RWPE1 (cell line): ENCODE results near the gene ANKRD33.
"Not testable (repeated sequence)": the region's sequence is repeated elsewhere in the genome, so short reads cannot be mapped to it uniquely, and the experiment has no call there.

Source experiments
- CTCF ChIA-PET: fragments of 350-600 bp; sonication (Branson Sonifier 250); formaldehyde crosslinking; extraction: SDS; loops from one replicate; lab custom pipeline; 2021; lab: Yijun Ruan, JAX
- POLR2A ChIA-PET: fragments of 400-600 bp; formaldehyde crosslinking; extraction: SDS; loops from one replicate; lab custom pipeline; 2020; ENCODE audit warnings: antibody characterized with exemption; ENCODE audit not compliant: low non-redundant PET; lab: Yijun Ruan, JAX
- DNase-seq: peaks from one replicate; pipeline ENCODE4 v3.0.0; 2012; ENCODE audit warnings: low spot score
- H3K27ac ChIP-seq: fragments of 450-650 bp; 2 replicates; pipeline ENCODE4 v1.5.1; 2017
- TF ChIP-seq, protein P1 (sequence below): fragments of 450-650 bp; conservative IDR thresholded peaks from 2 replicates; pipeline ENCODE4 v1.5.1; 2017; ENCODE audit warnings: low read depth, mild to moderate bottlenecking

Gene ANKRD33

DNA sequence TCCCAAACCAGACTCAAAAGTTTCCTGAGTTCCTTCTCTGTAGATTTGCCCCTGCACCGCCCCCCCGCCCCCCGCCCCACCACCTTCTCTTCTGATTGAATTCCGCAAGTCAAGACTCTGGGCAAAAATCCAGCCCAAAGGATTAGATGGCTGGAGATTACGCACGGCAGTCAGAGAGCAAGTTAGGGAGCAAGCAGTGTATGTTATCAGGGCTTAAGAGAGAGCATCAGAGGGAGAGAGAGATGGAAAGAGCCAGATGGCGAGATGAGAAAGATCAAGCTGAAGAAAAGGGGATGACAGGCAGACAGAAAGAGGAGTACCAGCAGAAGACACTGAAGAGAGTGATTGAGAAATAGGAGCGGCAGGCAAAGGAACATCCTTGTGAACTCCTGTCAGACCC lies 13.9 kb upstream of the ANKRD33 start:
- TF ChIP-seq, protein P1, sequence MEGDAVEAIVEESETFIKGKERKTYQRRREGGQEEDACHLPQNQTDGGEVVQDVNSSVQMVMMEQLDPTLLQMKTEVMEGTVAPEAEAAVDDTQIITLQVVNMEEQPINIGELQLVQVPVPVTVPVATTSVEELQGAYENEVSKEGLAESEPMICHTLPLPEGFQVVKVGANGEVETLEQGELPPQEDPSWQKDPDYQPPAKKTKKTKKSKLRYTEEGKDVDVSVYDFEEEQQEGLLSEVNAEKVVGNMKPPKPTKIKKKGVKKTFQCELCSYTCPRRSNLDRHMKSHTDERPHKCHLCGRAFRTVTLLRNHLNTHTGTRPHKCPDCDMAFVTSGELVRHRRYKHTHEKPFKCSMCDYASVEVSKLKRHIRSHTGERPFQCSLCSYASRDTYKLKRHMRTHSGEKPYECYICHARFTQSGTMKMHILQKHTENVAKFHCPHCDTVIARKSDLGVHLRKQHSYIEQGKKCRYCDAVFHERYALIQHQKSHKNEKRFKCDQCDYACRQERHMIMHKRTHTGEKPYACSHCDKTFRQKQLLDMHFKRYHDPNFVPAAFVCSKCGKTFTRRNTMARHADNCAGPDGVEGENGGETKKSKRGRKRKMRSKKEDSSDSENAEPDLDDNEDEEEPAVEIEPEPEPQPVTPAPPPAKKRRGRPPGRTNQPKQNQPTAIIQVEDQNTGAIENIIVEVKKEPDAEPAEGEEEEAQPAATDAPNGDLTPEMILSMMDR, result no peak
- ChIA-PET POLR2A (no interaction called here), CTCF (no interaction called here)
- no peak for DNase-seq
- H3K27ac ChIP-seq, result no peak overlapping the region

DNA sequence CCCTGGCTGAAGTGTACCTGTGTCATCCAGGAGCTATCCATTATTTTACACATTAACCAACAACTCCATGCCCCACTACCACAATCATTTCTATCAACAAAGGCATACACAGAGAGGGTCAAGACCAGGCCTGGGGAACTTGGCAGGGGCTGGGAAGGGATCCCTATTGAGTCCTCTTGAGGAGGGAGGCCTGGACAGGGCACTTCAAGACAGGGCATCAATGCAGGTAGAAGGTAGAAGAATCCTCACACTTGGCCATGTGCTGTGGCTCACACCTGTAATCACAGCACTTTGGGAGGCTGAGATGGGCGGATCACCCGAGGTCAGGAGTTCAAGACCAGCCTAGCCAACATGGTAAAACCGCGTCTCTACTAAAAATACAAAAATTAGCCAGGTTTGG lies 13.4 kb upstream of the ANKRD33 start:
- TF ChIP-seq, protein P1, result no peak
- ChIA-PET POLR2A (no interaction called here), CTCF (interaction anchor here (0.6 to 1.5 kb wide), 4 partner anchors 8 to 220 kb away, joined by 3 to 6 read pairs (median 4); no protein-coding TSS in a partner anchor)
- no peak for DNase-seq
- no peak overlapping the region for H3K27ac ChIP-seq

DNA sequence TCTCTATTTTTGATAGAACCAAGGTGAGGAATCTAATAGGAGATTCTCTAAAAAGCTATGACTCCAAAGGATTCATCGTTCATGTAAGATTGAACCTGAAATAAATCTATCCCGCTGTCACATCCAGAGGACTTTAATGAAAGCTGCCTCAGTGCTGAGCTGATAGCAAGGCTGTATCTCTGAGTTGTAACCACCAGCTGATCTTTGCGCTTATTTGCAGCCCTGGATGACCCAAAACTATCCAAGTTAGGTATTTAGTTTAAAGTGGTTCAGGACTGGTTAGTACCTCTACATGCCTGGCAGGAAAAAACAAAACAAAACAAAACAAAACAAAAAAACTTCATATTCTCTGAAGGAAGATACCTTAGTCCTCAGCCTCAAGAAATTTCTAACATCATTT lies 8.8 kb upstream of the ANKRD33 start:
- CTCF ChIA-PET, result no interaction called here

DNA sequence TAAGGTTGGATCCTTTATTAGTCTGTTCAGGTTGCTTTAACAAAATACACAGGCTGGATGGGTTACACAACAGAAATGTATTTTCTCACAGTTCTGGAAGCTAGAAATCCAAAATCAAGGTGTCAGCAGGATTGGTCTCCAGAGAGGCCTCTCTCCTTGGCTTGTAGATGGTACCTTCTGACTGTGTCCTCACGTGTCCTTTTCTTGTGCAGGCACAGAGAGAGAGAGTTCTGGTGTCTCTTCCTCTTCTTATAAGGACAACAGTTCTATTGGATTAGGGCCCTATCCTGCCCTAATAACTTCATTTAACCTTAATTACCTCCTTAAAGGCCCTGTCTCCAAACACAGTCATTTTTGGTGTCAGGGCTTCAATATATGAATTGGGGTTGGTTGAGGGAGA lies 4.6 kb upstream of the ANKRD33 start:
- TF ChIP-seq, protein P1, result no peak
- ChIA-PET CTCF (no interaction called here), POLR2A (no interaction called here)
- DNase-seq, result no peak
- H3K27ac ChIP-seq, result no peak overlapping the region

More for the DNA sequence above, 8.8 kb upstream of the ANKRD33 start:
- no peak overlapping the region for H3K27ac ChIP-seq
- TF ChIP-seq, protein P1, result no peak
- DNase-seq, result no peak
- POLR2A ChIA-PET, result interaction anchor here (0.5 kb wide), 1 partner anchor 24 kb away, joined by 3 read pairs; no protein-coding TSS in a partner anchor

DNA sequence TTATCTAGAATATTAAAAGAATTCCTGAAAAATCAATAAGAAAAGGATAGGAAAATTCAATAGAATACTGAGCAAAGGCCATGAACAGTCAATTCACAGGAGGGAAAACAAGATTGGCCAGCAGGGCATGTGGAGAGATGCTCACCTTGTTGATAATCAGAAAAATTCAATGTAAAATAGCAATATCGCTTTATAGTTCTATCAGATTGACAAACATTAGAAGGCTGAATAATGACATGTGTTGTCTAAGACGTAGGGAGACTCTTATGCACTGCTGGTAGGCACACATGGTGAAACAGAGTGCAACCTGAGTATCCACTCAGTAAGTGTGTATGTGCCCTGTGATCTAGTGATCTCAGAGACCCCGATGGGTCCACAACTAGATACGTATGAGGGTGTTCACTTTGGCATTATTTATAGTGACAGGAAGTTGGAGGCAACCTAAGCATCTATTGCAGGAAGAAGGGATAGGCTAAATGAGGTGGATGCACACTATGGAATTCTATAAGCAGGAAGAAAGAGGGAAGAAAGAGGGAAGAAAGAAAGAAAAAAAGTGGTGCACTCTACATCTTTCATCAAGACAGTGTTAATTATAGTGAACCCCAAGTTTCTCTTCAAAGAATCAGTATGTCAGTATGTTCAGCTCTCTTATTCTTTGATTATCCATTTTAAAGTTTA lies 3.8 kb upstream of the ANKRD33 start:
- TF ChIP-seq, protein P1, result no peak

DNA sequence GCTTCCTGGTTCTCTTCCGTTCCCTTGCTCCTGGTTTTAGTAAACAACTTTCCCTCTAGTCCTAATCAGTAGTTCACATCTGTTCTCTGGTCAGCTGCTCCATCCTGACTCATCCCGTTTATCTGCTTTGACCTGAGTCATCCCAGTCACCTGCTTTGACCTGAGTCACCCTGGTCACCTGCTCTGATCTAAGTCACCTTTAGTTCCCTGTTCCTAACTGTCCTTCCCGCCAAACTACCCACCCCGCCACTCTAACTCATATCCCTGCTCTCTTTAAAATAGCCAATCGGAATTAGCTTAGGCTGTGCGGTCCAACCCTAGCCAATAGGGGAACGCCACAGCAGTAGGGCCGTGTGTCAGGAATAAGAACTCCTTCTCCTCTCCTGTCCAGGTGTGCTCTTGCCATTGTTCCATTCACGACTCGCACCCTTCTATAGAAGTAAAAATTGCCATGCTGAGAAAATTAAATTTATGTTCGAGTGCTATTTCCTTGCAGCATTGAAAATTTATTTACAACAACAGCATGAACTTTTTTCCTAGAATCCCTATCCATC lies 3.1 kb upstream of the ANKRD33 start:
- no peak overlapping the region for H3K27ac ChIP-seq
- CTCF ChIA-PET, result no interaction called here
- DNase-seq, result peak; percentile 32
- TF ChIP-seq, protein P1, result no peak
- POLR2A ChIA-PET, result no interaction called here

More for the DNA sequence above, 3.8 kb upstream of the ANKRD33 start:
- no peak for DNase-seq
- POLR2A ChIA-PET, result no interaction called here
- H3K27ac ChIP-seq, result no peak overlapping the region
- CTCF ChIA-PET, result no interaction called here

DNA sequence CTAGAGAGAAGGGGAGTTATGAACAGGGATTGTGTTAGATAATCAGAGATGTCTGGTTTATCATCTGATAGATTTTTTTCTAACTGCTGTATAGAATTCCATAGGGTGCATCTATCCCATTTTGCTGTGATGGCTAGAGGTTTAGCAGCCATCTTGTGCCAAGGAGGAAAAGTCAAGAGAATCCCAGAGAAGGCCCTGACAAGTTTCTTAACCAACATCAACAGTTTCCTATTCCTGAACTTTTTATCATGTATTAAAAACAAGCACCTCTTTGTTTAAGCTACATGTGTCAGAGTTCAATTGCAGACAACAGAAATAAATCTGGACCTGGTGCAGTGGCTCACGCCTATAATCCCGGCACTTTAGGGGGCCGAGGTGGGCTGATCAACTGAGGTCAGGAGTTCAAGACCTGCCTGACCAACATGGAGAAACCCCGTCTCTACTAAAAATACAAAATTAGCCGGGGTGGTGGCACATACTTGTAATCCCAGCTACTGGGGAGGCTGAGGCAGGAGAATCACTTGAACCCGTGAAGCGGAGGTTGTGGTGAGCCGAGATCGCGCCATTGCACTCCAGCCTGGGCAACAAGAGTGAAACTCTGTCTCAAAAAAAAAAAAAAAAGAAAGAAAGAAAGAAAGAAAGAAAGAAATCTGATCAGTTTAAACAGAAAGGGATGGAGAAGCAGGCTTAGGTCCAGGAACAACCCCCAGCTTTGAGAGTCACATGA lies 2.4 kb upstream of the ANKRD33 start:
- POLR2A ChIA-PET, DNase-seq, H3K27ac ChIP-seq: not testable (repeated sequence)
- CTCF ChIA-PET, result interaction anchor here (1.1 to 1.2 kb wide), 2 partner anchors 85 to 108 kb away, joined by 3 read pairs; no protein-coding TSS in a partner anchor
